ENCODE data around the gene TMEM263. TPM values are rescaled to one million over a fixed set of nuclear protein-coding genes. Genes with fewer than 3 reads are reported as not detected.

TMEM263 gene
- polyA plus RNA-seq, 3 donors, result 0.56 to 2.0 (median 1.7) TPM

GRCh38 chr12:107017042-107017441, 61.3 kb downstream of the TMEM263 start:
- Histone ChIP-seq H3K79me2 (ENCODE audit: insufficient read depth, low read length) (no peaks in the 10 kb centered on the region), H4K20me1 (ENCODE audit: insufficient read depth, low read length) (no peaks in the 10 kb centered on the region), H3K4me3 (replicated peaks in 1 of 3; ENCODE audit: low read depth in 2 of 3, low read length in 3 of 3) (no peak overlapping the region), H3K9ac (ENCODE audit: insufficient read depth, low read length, poor library complexity, severe bottlenecking) (no peak overlapping the region), H3K27ac (ENCODE audit: low read depth in 1 of 2, low read length in 2 of 2) (no peak overlapping the region), H3K9me3 (replicated peaks in 1 of 2; ENCODE audit: control insufficient read depth in 1 of 2, insufficient read depth in 1 of 2, low read length in 2 of 2) (peaks cover 6 to 9% of the 10 kb centered on the region in 2 donors), H3K4me2 (replicated peaks; ENCODE audit: extremely low read depth, low read length, poor library complexity, severe bottlenecking) (no peak overlapping the region), H3K36me3 (replicated peaks in 1 of 2; ENCODE audit: control insufficient read depth in 1 of 2, insufficient read depth in 2 of 2, low read length in 2 of 2) (no peaks in the 10 kb centered on the region), H3K27me3 (ENCODE audit: control insufficient read depth in 2 of 2, insufficient read depth in 2 of 2, low read length in 2 of 2) (no peaks in the 10 kb centered on the region), H2AFZ (ENCODE audit: insufficient read depth, low read depth, low read length, poor library complexity, severe bottlenecking) (no peak overlapping the region), H3K4me1 (ENCODE audit: control insufficient read depth in 1 of 2, insufficient read depth in 2 of 2, low read length in 2 of 2) (no peaks in the 10 kb centered on the region)
- Mint-ChIP-seq H3K4me1 (peaks cover 4% of the 10 kb centered on the region), H3K9me3 (peaks cover 5 to 19% (median 10%) of the 10 kb centered on the region in 7 donors), H3K27ac (no peak overlapping the region), H3K4me3 (no peak overlapping the region), H3K27me3 (ENCODE audit: low read depth in 3 of 3) (no peaks in the 10 kb centered on the region), H3K36me3 (peaks cover 11 to 18% of the 10 kb centered on the region in 2 donors)
- no peak for DNase-seq
- no peak for TF ChIP-seq CTCF (IDR thresholded peaks at IDR 0.05)
- WGBS (ENCODE audit: insufficient coverage), result 93% methylated on average over 3 of the region's 4 CpGs
- intact Hi-C loops (cut with micrococcal nuclease), result no loop called here

- Histone ChIP-seq H3K9me3 (replicated peaks in 1 of 2; ENCODE audit: control insufficient read depth in 1 of 2, insufficient read depth in 1 of 2, low read length in 2 of 2) (peaks cover 6 to 9% of the 10 kb centered on the region in 2 donors), H3K9ac (ENCODE audit: insufficient read depth, low read length, poor library complexity, severe bottlenecking) (no peak overlapping the region), H3K27me3 (ENCODE audit: control insufficient read depth in 2 of 2, insufficient read depth in 2 of 2, low read length in 2 of 2) (no peaks in the 10 kb centered on the region), H3K36me3 (replicated peaks in 1 of 2; ENCODE audit: control insufficient read depth in 1 of 2, insufficient read depth in 2 of 2, low read length in 2 of 2) (no peaks in the 10 kb centered on the region), H4K20me1 (ENCODE audit: insufficient read depth, low read length) (no peaks in the 10 kb centered on the region), H3K4me3 (replicated peaks in 1 of 3; ENCODE audit: low read depth in 2 of 3, low read length in 3 of 3) (no peak overlapping the region), H3K4me1 (ENCODE audit: control insufficient read depth in 1 of 2, insufficient read depth in 2 of 2, low read length in 2 of 2) (no peaks in the 10 kb centered on the region), H3K4me2 (replicated peaks; ENCODE audit: extremely low read depth, low read length, poor library complexity, severe bottlenecking) (no peak overlapping the region), H2AFZ (ENCODE audit: insufficient read depth, low read depth, low read length, poor library complexity, severe bottlenecking) (no peak overlapping the region), H3K79me2 (ENCODE audit: insufficient read depth, low read length) (no peaks in the 10 kb centered on the region), H3K27ac (ENCODE audit: low read depth in 1 of 2, low read length in 2 of 2) (no peak overlapping the region)
- H3K27me3 Mint-ChIP-seq (ENCODE audit: low read depth in 3 of 3), result no peaks in the 10 kb centered on the region
- intact Hi-C loops (cut with micrococcal nuclease), result no loop called here
- H3K9me3 Mint-ChIP-seq, result peaks cover 5 to 19% (median 10%) of the 10 kb centered on the region in 7 donors
- TF ChIP-seq CTCF (IDR thresholded peaks at IDR 0.05), result no peak
- H3K27ac Mint-ChIP-seq, result no peak overlapping the region
- no CpG with 5 or more reads among the region's 2 CpGs for WGBS (ENCODE audit: insufficient coverage)
- DNase-seq, result no peak
- H3K36me3 Mint-ChIP-seq, result peaks cover 11 to 14% of the 10 kb centered on the region in 2 donors
- no peak overlapping the region for H3K4me3 Mint-ChIP-seq
- peaks cover 4% of the 10 kb centered on the region for H3K4me1 Mint-ChIP-seq
These were observed 63.8 kb downstream of the TMEM263 start for GRCh38 chr12:107019546-107019945.

Other genes starting within 250 kb of the TMEM263 start
- 1 to 10 TPM; 2.7 to 3.8 (median 2.7) TPM for gene RIC8B, start 181.2 kb upstream of the TMEM263 start, polyA plus RNA-seq
- 1 to 10 TPM in 1 of 3 donors, under 1 TPM in 2; 0.54 to 1.2 (median 0.73) TPM for gene MTERF2, start 31.2 kb downstream of the TMEM263 start, polyA plus RNA-seq
- 1 to 10 TPM; 3.8 to 7.7 (median 5.8) TPM for gene CRY1, start 137.6 kb downstream of the TMEM263 start, polyA plus RNA-seq

Measured in CD14-positive monocyte (primary cell).